Fibroblast of skin of back (primary cell): ENCODE data around the gene LINGO3.

ENCODE experiments used
- DNase-seq: peaks from one replicate; pipeline ENCODE4 v3.0.0-alpha.2; 2013

Gene LINGO3

DNA sequence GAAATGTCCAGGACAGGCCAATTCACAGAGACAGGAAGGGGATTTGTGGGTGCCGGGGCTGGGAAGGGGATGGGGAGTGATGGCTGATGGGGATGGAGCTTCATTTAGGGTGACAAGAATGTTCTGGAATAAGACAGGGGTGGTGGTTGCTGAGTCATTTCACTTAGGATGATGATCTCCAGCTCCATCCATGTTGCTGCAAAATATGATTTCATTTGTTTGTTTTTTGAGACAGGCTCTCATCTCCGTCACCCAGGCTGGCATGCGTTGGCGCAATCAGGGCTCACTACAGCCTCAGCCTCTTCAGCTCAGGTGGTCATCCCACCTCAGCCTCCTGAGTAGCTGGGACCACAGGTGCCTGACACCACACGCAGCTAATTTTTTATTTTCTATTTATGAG is 48.6 kb downstream of the LINGO3 start:
- DNase-seq = peak; percentile 54
